CD4-positive, alpha-beta T cell treated with Interleukin-10 for 1 hour (primary cell): Measurements from ENCODE around the gene COA1.
"Not testable (repeated sequence)": the region's sequence is repeated elsewhere in the genome, so short reads cannot be mapped to it uniquely, and the experiment has no call there.

ENCODE experiments used
- DNase-seq: peaks from one replicate; pipeline ENCODE4 v3.0.0-alpha.2; 2020

Gene COA1

DNA sequence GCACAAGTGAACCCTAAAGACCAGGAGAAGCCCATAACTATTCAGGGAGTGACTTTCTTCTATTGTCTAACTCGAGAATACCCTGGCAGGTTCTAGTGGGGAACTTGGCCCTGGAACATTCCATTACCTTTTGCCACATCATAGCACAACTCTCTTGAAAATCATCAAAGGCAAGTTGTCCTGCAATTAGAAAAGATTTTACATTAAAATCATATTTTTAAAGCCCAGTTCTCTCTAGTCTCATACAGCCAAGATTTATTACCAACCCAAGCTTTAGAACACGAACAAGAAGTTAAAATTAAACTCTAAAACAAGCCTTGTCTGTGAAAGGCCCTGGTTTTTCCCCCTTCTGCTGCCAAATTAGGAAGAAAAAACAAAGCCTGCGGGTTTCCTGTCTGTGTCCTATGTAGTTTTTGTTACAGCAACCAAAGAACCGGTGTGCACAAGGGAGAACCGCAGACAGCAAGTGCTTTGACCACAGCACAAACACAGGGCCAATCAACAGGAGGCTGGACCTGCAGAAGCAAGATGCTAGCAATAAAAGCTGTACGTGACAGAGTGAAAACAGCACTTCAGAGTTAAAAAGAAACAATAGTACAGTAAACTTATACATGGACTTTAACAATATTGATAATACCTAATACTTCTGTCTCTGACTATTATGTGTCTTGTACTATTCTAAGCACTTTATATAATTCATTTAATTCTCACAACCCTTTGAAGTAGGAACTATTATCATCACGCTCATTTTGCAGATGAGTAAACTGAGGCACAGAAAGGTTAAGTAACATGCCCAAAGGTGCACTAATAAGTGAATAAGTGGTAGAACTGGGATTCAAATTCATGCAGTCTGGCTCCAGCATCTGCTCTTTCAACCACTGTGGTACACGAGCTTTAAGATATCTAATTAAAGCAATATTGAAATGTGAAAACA lies 80.6 kb downstream of the COA1 start:
- peak; percentile 91 for DNase-seq

DNA sequence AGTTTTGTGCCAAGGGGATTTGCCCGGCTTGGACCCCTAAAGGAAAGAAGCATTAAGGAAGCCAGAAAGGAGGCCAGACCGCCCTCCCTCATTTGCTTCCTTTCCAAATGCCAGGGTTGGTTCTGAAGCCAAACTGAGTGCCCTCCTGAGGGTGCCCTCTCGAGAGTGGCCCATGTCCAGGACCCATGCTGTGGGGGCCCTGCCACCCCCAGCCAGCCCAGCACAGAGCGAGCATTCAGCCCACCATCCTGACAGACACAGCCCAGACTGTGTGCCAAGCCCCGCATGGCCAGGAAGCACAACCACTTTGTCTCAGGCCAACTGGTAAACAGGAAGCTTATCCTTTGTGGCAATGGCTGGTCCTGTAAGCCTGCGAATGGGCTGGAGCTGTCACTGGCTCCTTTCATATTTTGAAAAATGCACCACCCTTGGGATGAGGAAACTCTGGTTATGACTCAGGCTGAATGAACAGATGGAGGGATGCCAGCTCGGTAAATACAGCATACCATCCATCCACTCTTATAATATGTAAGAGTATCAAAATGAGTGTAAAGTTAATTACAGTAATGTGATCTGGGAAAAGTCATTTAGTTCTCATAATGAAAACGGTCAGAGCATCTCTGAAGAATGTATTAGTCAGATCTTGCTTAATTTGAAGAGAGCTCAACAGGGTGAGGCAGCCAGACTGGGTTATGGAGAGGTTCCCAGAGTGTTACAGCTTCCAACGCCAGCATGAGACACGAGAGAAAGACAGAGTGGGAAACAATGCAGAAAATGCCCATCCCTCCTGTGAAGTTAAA lies 81.5 kb downstream of the COA1 start:
- DNase-seq, result peak; percentile 48

DNA sequence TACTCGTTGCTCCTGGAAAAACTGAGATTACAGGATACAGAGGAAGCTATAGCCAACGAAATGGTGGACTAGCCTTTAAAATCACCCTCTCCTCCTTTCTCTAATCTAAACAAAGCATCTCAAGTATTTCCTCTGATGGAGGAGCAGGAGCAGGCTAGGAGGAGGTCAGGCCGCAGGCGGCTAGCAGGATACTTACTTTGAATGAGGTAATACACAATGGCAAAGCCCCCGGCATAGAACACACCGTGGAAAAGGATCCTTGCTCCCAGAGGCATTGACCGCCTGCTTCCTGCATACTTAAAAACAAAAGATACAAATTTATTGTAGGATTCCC lies 82.0 kb downstream of the COA1 start:
- DNase-seq, result no peak

DNA sequence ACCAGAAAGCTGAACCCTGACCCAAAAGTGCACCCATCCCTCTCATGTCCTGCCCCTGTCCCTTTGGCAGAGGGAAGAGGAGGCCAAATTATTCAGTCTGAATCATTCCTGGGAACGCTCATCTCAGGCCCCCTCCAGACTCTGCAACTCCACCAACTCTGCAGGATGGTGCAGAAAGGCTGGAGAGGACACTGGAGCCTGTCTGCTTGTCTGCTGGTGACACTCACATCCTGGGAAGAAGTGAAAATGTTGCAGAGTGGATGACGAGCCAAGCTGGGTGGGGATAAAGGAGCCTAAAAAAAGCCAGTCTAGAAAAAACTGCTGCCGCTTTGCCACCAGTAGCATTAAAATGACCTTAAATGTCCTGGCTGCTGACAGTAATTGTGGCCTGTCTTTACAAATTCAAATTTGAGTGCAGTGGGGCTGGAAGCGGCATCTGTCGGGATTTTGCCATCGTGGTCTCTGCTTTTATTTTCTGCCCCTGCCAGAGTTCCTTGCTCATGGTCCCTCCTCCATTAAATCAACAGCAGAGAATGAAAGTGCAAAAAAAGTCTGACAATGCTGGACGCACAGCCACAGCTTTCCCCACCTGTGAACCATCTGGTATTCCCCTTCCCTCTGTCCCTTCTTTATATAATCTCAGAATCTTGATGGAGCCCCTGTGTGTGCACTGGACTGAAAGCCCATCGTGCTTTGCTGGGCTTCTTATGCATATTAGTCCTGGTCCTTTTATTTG lies 82.6 kb downstream of the COA1 start:
- no peak for DNase-seq

DNA sequence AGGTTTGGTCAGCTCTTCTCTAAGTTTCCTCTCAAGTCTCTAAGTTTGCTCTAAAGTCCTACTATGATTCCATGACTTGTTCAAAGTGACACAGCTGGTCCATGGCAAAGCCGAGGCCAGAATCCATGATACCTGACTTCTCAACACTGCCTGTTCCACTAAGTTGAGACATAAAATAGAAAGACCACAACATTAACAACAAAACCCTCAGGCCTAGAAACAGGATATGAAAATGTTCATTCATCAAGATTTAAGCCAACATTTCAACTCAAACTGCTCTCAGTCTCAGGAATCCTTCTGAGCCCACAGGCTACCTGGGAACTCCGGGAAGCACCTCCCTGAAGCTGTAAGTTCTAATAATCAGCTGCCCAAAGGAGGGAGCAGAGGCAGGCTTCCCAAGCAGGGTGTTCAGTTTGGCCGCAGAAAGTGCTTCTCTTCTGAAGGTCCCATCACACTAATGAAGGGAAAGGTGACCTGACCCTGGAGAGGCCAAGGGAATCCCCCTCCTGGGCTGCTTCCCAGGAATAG lies 83.6 kb downstream of the COA1 start:
- no peak for DNase-seq

DNA sequence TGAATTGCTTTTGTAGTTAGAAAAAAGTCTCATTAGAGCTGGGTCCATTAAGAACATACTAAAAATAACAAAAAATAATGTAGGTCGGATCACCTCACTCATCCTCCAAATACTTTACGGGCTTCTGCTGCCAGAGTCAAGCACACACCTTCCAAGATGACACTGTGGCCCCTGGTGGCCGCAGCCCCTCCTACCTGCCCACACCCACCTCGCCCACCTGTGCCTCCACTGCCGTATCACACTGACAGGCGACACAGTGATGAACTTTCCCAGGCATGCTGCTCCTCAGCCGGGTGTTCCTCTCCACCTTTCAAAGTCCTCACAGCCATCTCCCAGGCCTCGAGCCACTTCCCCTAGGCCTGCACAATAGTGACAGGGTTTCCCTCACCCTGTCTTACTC lies 85.5 kb downstream of the COA1 start:
- no peak for DNase-seq

DNA sequence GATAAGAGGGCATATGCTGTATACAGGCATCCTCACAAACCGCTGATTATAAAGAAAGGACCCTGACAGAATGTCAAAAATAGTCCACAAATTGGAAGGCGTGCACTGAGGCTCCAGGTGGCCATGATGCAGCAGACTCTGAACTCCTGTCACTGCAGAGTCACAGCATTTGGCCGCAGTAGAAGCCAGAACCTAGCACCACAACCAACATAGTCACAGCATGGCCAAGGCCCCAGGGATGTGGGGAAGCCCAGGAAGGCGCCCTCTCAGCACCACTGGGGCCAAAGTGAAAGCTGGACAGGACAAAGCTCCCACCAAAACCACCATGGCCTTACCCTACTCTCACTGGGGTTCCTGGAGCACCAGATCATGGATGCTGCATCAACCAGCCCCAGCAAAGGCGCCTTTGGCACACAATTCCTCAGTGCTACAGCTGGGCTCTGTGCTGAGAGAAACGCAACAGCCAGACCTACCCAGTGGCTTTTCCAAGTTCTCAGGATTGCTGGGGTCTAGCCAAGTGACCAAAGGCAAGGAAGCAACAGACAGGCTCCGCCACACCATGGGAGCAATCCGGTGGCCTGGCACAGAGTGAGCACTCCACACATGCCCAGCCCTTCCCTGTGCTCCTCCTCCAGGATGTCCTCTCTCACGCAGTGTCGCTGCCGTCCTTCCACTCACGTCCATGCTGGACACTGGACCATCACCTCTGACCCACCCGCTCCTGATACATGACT lies 86.3 kb downstream of the COA1 start:
- no peak for DNase-seq

DNA sequence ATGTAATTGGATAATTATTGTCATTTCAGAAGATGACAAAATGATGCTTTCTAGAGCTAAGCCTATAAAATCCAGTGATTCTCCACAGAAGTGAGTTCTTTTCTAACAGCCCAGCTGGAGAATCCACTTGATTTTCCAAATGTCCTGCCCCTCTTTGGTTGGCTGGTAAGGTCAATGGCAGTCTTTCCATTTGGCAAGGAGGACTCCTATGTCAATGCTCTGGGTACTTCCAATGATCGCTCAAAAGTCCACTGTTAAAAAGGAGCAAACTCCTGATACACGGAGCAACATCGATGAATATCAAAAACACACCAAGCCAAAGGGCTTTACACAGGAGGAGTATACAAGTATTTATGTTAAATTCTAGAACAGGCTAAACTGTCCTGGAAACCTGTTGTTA lies 88.6 kb downstream of the COA1 start:
- no peak for DNase-seq

DNA sequence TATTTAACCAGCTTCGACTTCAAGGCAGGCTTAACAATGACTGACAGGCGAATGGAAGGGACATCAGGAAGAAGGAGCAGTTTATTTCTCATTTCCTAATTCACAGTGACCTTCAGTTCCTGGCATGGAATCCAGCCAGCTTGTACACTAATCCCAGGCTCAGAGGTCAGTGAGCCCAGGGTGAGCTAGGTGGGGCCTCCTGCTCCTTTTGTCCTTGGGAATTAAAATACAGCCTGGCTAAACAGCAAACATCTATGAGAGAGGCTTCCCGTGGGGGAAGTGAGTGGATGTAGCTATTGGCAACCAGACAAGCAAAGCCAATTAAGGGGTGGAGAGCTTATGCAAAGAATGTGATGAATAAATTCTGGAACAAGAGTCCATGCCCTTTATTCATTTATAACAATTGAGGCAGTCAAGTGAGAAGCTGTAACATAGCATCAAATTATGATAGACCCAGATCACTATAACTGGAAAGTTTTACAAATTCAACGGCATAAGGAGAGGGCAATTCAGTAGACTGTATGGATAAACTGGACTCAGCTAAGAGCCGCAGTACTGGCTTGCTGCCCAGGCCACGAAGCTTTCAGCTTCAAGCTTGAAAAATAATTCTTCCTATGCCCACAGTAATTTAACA lies 89.3 kb downstream of the COA1 start:
- DNase-seq, result no peak

DNA sequence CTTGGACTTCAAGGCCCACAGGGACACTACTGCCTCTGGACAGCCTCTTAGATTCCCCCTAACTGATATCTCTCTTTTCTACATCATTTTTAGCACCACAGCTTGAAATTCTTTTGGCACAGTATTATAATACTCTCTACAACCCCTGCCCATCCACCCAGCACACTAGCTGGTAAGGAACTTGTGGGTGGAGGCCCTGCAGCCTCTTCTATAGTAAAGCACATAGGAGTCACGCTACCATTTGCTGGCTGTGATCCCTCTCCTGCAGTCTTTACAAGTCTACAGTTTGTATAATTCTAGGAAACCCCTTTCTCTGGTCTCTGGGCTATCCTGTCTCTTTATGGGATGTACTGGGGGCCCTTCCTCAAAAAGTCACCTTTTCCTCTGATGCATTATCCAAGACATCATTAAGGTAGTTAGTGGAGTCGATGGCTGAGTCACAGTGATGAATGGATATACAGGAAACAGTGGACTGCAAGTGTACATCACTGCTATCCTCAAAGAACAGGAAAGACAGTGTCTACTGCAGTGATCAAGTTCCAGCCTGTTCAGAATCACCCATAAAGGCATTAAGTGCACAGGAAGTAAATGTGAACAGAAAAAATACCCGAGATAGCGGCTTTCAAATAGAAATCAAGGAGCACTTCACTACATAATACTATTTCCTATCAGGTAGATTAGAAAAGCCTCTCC lies 92.1 kb downstream of the COA1 start:
- DNase-seq, result peak; percentile 47

DNA sequence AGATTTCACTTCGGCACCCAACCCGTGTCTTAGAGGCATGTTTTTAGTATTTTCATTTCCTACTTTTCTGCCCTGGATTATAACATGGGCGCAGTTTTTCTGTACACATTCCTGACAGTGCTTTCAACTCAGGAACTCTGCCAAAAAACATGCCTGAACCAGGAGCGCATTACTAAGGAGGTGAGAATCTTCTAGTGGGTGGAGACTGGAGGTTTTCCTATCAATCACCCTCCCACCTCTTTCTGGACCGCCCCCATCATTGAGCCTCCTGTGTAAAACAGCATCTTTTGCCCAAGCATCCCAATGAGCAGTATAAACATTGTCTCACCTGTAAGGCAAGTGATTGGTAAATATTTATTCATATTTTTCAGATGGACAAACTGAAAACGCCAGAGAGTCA lies 93.2 kb downstream of the COA1 start:
- no peak for DNase-seq

DNA sequence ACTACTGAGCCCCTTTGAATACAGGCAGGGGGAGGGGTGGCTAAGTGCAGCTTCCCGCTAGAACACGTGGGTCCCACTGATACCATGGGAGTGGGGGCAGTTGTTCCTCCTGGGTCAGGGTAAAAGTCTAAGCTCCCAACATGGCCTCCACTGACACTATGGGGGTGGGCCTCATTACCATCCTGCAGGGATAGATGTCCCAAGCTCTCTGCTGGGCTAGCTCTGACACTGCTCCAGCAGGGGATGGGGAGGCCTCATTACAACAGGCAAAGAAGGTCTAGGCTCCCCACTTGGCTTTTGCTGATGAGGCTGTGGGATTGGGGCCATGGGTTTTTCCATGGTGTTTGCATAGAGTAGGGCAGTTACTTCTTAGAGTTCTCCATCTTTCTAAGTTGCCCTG lies 94.9 kb downstream of the COA1 start:
- no peak for DNase-seq

DNA sequence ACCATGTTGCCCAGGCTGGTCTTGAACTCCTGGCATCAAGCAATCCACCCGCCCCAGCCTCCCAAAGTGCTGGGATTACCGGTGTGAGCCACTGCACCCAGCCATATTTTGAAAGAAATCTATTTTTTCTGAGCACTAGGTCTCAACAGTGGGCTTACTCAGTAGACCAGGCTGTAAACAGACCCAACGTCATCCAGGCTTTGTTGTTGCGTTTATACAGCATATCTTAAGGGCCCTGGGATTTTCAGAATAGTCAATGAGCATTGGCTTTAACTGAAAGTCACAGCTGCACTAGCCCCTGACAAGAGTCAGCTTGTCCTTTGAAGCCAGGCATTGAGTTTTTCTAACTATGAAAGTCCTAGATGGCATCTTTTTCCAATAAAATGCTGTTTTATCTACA lies 96.6 kb downstream of the COA1 start:
- no peak for DNase-seq

DNA sequence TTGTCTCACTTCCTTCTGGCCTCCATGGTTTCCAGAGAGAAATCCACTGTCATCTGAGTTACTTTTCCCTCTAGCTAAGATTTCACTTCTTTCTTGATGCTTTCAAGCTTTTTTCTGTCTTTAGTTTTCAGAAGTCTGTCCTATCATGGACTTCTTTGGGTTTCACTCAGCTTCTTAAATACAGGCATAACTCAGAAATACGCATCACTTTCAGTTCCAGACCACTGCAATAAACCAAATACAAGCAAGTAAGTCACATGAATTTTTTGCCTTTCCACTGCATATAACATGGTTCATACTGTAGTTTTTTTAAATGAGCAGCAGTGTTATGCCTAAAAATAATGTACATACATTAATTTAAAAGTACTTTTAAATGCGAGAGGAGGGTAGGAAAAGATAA lies 97.8 kb downstream of the COA1 start:
- DNase-seq, result no peak

DNA sequence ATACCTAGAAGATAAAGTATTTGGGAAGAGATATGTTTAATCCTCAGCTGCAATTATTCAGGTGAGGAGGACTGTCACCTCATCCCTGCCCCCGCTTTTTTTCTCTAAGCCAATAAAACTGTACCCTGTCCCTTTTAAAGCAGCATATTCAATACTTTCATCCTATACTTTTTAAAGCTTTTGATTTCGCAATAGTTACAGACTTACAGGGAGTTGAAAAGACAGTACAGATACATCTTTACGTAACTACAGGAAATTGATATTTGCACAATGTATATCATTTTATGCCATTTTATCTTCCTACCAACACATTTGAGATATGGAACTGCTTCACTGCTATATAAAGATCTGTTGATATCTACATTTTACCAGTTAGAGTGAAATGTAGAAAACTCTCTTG lies 98.8 kb downstream of the COA1 start:
- DNase-seq, result no peak

DNA sequence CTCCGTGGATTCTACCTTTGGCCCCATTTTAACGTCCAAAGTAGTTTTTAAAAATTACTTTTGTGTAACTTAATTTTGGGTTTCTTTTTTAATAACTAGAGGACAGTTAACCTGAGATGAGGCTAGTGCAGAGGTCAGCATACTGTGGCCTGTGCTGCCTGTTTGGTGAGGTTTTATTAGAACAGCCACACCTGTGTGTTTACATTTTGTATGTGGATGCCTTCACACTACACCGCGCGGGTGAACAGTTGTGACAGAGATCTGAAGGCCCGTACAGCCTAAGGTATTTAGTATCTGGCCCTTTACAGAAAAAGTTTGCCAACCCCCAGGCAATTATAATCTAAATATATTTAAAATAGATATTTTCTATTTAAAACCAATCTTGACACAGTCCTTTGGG lies 99.5 kb downstream of the COA1 start:
- no peak for DNase-seq

DNA sequence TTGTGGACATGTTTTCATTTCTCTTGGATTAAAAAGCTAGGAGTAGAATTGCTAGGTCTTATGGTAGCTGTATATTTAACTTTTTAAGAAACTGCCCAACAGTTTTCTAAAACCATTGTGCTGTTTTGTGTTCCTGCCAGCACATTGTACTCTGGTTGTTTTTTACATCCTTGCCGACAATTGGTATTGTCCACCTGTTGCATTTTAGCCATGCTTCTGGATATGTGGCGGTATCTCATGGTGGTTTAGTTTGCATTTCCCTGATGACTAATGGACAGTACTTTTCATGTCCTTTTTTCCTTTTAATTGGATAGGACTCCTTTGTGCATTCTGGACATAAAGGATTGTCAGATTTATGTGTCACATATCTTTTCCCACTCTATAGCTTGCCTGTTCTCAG lies 100.9 kb downstream of the COA1 start:
- DNase-seq, result no peak

DNA sequence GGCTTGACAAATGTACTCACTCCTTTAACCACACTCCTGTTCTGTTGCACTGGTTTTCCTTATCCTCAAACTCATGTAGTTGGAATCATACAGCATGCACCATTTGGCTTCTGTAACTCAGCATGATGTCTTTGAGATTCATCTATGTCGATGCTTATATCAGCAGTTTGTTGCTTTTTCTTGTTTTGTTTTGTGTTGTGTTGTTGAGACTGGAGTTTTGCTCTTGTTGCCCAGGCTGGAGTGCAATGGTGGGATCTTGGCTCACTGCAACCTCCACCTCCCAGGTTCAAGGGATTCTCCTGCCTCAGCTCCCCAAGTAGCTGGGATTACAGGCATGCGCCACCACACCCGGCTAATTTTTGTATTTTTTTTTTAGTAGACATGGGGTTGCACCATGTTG lies 101.5 kb downstream of the COA1 start:
- DNase-seq, result not testable (repeated sequence)

DNA sequence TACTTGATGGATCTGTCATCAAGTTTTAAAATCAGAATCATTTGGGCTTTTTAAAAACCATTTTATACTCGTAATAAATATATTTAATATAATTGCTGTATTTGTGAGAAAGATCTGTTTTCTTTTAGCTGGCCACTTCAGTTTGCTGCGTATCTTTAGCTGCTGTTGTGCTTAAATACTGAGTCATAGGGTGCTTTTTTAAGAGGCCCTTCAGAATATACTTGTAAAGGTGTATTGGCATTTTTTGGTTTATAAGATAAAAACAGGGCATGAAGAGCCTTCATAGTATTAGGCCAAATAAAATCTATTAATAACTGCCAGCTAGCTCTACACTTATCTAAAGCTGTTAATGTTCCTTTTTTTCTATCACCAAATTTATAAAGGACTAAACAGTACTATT lies 102.6 kb downstream of the COA1 start:
- no peak for DNase-seq

DNA sequence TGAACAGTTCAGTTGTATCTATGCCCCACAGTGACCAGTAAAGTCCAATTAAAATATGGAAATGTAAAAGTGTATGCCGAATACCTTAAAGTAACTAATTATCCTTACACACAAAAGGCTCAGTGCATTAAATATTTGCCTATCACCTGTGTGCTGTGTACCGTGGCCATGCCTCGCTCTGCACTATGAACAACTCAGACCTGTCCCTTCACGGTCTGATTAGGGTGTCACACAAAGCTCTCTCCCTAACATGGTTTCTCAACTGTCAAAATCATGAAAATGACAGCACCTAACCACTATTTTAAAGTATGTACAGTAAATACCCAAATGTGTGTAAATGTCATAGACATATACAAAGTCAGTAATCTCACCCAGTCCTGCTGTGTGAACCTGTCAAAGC lies 103.3 kb downstream of the COA1 start:
- no peak for DNase-seq

DNA sequence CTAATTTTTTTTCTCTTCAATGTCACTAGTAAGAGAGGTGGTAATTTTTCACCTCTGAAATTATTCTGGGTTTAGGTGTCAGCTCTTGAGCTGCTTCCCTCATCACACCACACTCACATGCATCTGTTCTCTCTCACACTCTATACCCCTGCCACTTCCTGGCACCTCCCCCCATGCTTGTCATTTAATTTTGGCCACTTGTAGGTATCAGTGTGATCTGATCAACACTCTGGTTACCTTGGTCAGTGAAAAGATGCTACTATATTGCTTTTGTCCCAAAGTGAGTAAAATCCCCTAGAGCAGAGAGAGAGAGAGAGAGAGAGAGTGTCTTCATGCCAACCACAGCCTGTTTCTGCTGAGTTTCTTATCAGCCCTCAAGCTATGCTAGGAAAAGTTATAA lies 103.9 kb downstream of the COA1 start:
- peak; percentile 86 for DNase-seq

DNA sequence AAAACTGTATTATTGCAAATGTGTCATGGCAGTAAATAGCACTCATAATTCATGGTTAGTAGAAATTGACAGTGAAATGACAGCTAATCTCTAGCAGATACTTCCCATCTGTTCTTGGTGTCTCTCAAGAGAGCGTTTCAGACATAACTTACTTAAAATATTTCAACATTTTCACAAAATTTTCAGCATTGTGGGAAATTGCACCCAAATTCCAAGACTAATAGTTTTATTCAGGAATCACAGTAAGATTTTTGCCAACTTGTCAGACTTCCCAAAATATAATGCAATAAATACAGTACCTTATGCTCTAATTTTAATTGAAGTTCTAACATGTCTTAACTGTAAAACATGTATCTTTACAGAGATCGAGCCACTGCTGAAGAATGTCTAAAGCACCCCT lies 105.2 kb downstream of the COA1 start:
- DNase-seq, result no peak
